Left ventricle myocardium inferior (tissue), 1 donor: ENCODE results near the gene PHLDB2. TPM values are rescaled to one million over a fixed set of nuclear protein-coding genes. Genes with fewer than 3 reads are reported as not detected.

Experiments
- DNase-seq: peaks from one replicate; pipeline ENCODE4 v3.0.0-alpha.2; 2020
- H3K27ac ChIP-seq: fragments of 200-600 bp; replicated peaks from 2 replicates; pipeline ENCODE4 v1.8.0; 2021
- H3K27me3 ChIP-seq: fragments of 200-600 bp; 2 replicates; pipeline ENCODE4 v1.8.0; 2021; ENCODE audit warnings: low read depth
- H3K36me3 ChIP-seq: fragments of 200-600 bp; 2 replicates; pipeline ENCODE4 v1.8.0; 2021
- H3K4me1 ChIP-seq: fragments of 200-600 bp; 2 replicates; pipeline ENCODE4 v1.8.0; 2021
- H3K4me3 ChIP-seq: fragments of 200-600 bp; 2 replicates; pipeline ENCODE4 v1.8.0; 2021; ENCODE audit warnings: mild to moderate bottlenecking, moderate library complexity
- H3K9me3 ChIP-seq: fragments of 200-600 bp; replicated peaks from 2 replicates; pipeline ENCODE4 v1.8.0; 2021
- CTCF ChIP-seq: fragments of 200-600 bp; IDR thresholded peaks from 2 replicates; pipeline ENCODE4 v1.8.0; 2021; ENCODE audit warnings: antibody characterized with exemption, mild to moderate bottlenecking, borderline replicate concordance
- intact Hi-C: fragments of 100-400 bp; cut with micrococcal nuclease; formaldehyde crosslinking; loops from one replicate; pipeline ENCODE4 v1.11.0; 2022
- total RNA-seq: library from RNA; stranded (reverse); fragmentation: NEBNext Ultra II Directional; extraction: Animal tissue kit (Norgen Biotek cat#: 25700); gene quantifications from one replicate; pipeline ENCODE4 v1.2.1, GENCODE V29; 2021
- donor health status: DM: no; HTN: yes; CAD: no; lungs with severe emphysema.

PHLDB2 gene
- total RNA-seq, 1 donor from 2014 or later, result 89.3 TPM

GRCh38 chr3:111911446-111911845 is 52.4 kb downstream of the PHLDB2 start:
- Histone ChIP-seq H3K4me3 (no peak overlapping the region), H3K36me3 (peaks cover 34% of the 10 kb centered on the region), H3K27ac (peak overlapping the region; percentile 66), H3K9me3 (no peaks in the 10 kb centered on the region), H3K4me1 (peaks cover 96% of the 10 kb centered on the region), H3K27me3 (no peaks in the 10 kb centered on the region)
- TF ChIP-seq CTCF, result no peak
- DNase-seq, result no peak
- intact Hi-C loops, result loop anchor here (10.0 kb wide), 1 partner anchor 47 kb away; no protein-coding TSS in a partner anchor

GRCh38 chr3:111913163-111913763 is 54.2 kb downstream of the PHLDB2 start:
- H3K4me1 ChIP-seq, result peaks cover 97% of the 10 kb centered on the region
- no peak for TF ChIP-seq CTCF
- H3K4me3 ChIP-seq, result no peak overlapping the region
- intact Hi-C loops, result loop anchor here (10.0 kb wide), 1 partner anchor 48 kb away; no protein-coding TSS in a partner anchor
- H3K36me3 ChIP-seq, result peaks cover 37% of the 10 kb centered on the region
- no peaks in the 10 kb centered on the region for H3K9me3 ChIP-seq
- H3K27me3 ChIP-seq, result no peaks in the 10 kb centered on the region
- no peak overlapping the region for H3K27ac ChIP-seq
- no peak for DNase-seq

GRCh38 chr3:111915905-111916304 is 56.8 kb downstream of the PHLDB2 start:
- no peaks in the 10 kb centered on the region for H3K27me3 ChIP-seq
- no peak overlapping the region for H3K4me3 ChIP-seq
- intact Hi-C loops, result loop anchor here (10.0 kb wide), 1 partner anchor 51 kb away; no protein-coding TSS in a partner anchor
- TF ChIP-seq CTCF, result no peak
- no peak for DNase-seq
- H3K9me3 ChIP-seq, result no peaks in the 10 kb centered on the region
- H3K4me1 ChIP-seq, result peaks cover 97% of the 10 kb centered on the region
- H3K27ac ChIP-seq, result peak overlapping the region; percentile 51
- H3K36me3 ChIP-seq, result peaks cover 57% of the 10 kb centered on the region

- no peaks in the 10 kb centered on the region for H3K9me3 ChIP-seq
- H3K36me3 ChIP-seq, result peaks cover 69% of the 10 kb centered on the region
- peaks cover 86% of the 10 kb centered on the region for H3K4me1 ChIP-seq
These were observed 58.2 kb downstream of the PHLDB2 start for GRCh38 chr3:111917300-111917699.

GRCh38 chr3:111919370-111920065 is 60.5 kb downstream of the PHLDB2 start:
- H3K4me3 ChIP-seq, result no peak overlapping the region
- H3K9me3 ChIP-seq, result no peaks in the 10 kb centered on the region
- no peak for DNase-seq
- peaks cover 72% of the 10 kb centered on the region for H3K36me3 ChIP-seq
- H3K4me1 ChIP-seq, result peaks cover 82% of the 10 kb centered on the region
- no peak overlapping the region for H3K27ac ChIP-seq
- H3K27me3 ChIP-seq, result no peaks in the 10 kb centered on the region
- intact Hi-C loops, result loop anchor here (10.0 kb wide), 1 partner anchor 55 kb away; no protein-coding TSS in a partner anchor
- TF ChIP-seq CTCF, result no peak

More at GRCh38 chr3:111917300-111917699, 58.2 kb downstream of the PHLDB2 start:
- Histone ChIP-seq H3K27me3 (no peaks in the 10 kb centered on the region), H3K27ac (peak overlapping the region; percentile 51), H3K4me3 (no peak overlapping the region)
- DNase-seq, result no peak
- TF ChIP-seq CTCF, result no peak
- intact Hi-C loops, result loop anchor here (10.0 kb wide), 1 partner anchor 52 kb away; no protein-coding TSS in a partner anchor
